ENCODE results near the gene INTS11. TPM values are rescaled to one million over a fixed set of nuclear protein-coding genes. Genes with fewer than 3 reads are reported as not detected.
A peak's percentile ranks its signal among the peaks of the same experiment; 100 is the strongest.

INTS11 gene
- 113 and 116 TPM in 2 replicates for total RNA-seq (2021; fragmentation: NEBNext Ultra II Directional; extraction: Animal tissue kit (Norgen Biotek cat#: 25700))
- 243 and 324 TPM in 2 replicates for polyA plus RNA-seq (2011; rRNA removed)
- 210 TPM for polyA plus RNA-seq (2011; cell fraction: cytosol; rRNA removed)
- polyA plus RNA-seq (2011; cell fraction: nucleus; rRNA removed), result 662 TPM
- 121 to 180 TPM (median 164 TPM) in 4 replicates for polyA plus RNA-seq (2012, experiment 1 of 2)
- 131 TPM for polyA plus RNA-seq (2012, experiment 2 of 2)
- polyA plus RNA-seq (2013, experiment 1 of 2), result 99.2 TPM
- polyA plus RNA-seq (2013, experiment 2 of 2), result 89.5 TPM
- 115 and 144 TPM in 2 replicates for polyA minus RNA-seq (2011; rRNA and poly(A)+ RNA removed)
- polyA minus RNA-seq (2011; cell fraction: cytosol; rRNA and poly(A)+ RNA removed), result 86.7 TPM
- 144 TPM for polyA minus RNA-seq (2011; cell fraction: nucleus; rRNA and poly(A)+ RNA removed)
- long read RNA-seq, experiment 1, transcript INTS11-208 (17 exons, 2,148 nt), result major isoform, 7 of 94 reads
- long read RNA-seq, experiment 1, partial matches to known transcripts, result 62 of 94 reads
- long read RNA-seq, experiment 1, other reads (novel, unspliced or antisense), result 20 of 94 reads
- long read RNA-seq, experiment 2, transcript INTS11-208 (17 exons, 2,148 nt), result major isoform, 37 of 73 reads
- long read RNA-seq, experiment 2, transcript INTS11-205 (4 exons, 1,104 nt), result minor isoform, 5 of 73 reads
- long read RNA-seq, experiment 2, partial matches to known transcripts, result 6 of 73 reads
- long read RNA-seq, experiment 2, other reads (novel, unspliced or antisense), result 16 of 73 reads

DNA sequence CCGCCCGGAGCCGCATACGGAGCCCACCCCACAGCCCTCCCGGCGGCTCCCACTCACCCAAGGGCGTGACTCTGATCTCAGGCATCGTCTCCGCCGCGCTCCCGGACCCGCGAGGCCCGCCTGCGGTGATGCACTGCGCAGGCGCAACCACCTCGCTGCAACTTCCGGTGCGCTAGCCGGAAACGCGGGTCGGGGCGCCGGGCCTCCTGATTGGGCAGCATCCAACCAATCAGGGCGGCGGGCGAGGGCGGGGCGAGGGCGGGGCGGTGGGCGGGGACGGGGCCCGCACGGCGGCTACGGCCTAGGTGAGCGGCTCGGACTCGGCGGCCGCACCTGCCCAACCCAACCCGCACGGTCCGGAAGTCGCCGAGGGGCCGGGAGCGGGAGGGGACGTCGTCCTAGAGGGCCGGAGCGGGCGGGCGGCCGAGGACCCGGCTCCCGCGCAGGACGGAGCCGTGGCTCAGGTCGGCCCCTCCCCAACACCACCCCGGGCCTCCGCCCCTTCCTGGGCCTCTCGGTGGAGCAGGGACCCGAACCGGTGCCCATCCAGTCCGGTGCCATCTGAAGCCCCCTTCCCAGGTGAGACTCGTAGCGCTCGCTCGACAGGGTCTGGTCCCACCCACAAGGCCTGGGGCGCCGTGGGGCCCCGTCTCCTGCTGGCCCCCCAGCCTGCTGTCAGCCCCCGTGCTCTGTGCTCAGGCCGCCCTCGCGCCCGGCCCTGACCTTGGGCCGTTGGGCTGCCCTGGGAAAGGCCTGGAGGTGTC is at the start of gene INTS11, which contains the start of gene CPTP:
INTS11 (minus strand) TSS at position 137 of the 764 bp plus-strand sequence; CDS start at position 85, 52 bp downstream.
CPTP (plus strand) TSS at position 279 of the 764 bp plus-strand sequence. CDS start 2,109 bp downstream, outside the sequence.
- peaks cover 0 to 3% of the 10 kb centered on the region in 2 experiments; a peak in 1 of 4 replicates for H3K9me3 ChIP-seq (ENCODE audit: insufficient read depth in 2 of 2, low read depth in 1 of 2, low read length in 1 of 2)
- H2AFZ ChIP-seq (ENCODE audit: low read length), result no peak within 1 kb of the TSS
- peak within 1 kb of the TSS; percentile 85 for H4K91ac ChIP-seq (replicated peaks; ENCODE audit: insufficient read length, low read length)
- ChIA-PET CTCF (ENCODE audit: partially characterized antibody) (no interaction called here), POLR2A (ENCODE audit: partially characterized antibody) (interaction anchor here (0.8 to 3.4 kb wide), 11 partner anchors 9 to 291 kb away, joined by 3 to 27 read pairs (median 4); partner anchors contain the start of gene MIB2)
- H4K8ac ChIP-seq (ENCODE audit: extremely low read depth, insufficient read depth, low read length), result peak within 1 kb of the TSS; percentile 95
- FAIRE-seq, result no peak
- peaks cover 7% of the 10 kb centered on the region; the same call in 1 of the 2 replicates for H3K23me2 ChIP-seq (ENCODE audit: low read depth, low read length)
- peak within 1 kb of the TSS; percentile 55; the same call in 1 of the 2 replicates for H3K27ac ChIP-seq (ENCODE audit: low read depth, low read length)
- peak within 1 kb of the TSS; percentile 60 to 100 (median 83) for H3K4me3 ChIP-seq (ENCODE audit: extremely low read depth in 1 of 4, insufficient read depth in 2 of 4, low read depth in 3 of 4, low read length in 4 of 4)
- peak within 1 kb of the TSS; percentile 24; the same call in 1 of the 2 replicates for H2BK5ac ChIP-seq (ENCODE audit: low read depth, low read length)
- H3K18ac ChIP-seq (ENCODE audit: extremely low read depth, low read length), result no peak within 1 kb of the TSS; the same call in 1 of the 2 replicates
- 0 out of 2 replicates have a peak within 1 kb of the TSS, but pooled peaks have one; percentile 9 for H2BK12ac ChIP-seq (ENCODE audit: low read depth, low read length)
- peak within 1 kb of the TSS; percentile 69 to 97 for H3K4me2 ChIP-seq (ENCODE audit: insufficient read depth in 1 of 2, low read depth in 2 of 2, low read length in 2 of 2)
- H3K79me1 ChIP-seq (ENCODE audit: low read depth, low read length), result peaks cover 32% of the 10 kb centered on the region
- peaks cover 24 to 39% of the 10 kb centered on the region in 2 experiments for H4K20me1 ChIP-seq (replicated peaks in 1 of 2; ENCODE audit: control insufficient read depth in 1 of 2, insufficient read depth in 2 of 2, low read length in 2 of 2)
- peaks cover 0 to 13% (median 3%) of the 10 kb centered on the region in 4 experiments; a peak in 5 of 7 replicates for H3K4me1 ChIP-seq (replicated peaks in 1 of 4; ENCODE audit: control insufficient read depth in 3 of 4, insufficient read depth in 4 of 4, low read length in 3 of 4)
- no peak within 1 kb of the TSS for H2BK20ac ChIP-seq (ENCODE audit: low read length)
- peak within 1 kb of the TSS; percentile 64 for H3K56ac ChIP-seq (replicated peaks; ENCODE audit: insufficient read length, low read depth, low read length)
- peak in 1 of 2 experiments; percentile 94 for DNase-seq (ENCODE audit: low read depth in 1 of 2, low spot score in 2 of 2)
- H3K27me3 ChIP-seq (replicated peaks in 1 of 4; ENCODE audit: control insufficient read depth in 3 of 4, extremely low read depth in 1 of 4, insufficient read depth in 3 of 4, low read length in 3 of 4), result no peaks in the 10 kb centered on the region; a peak in 1 of 7 replicates
- H3K36me3 ChIP-seq (ENCODE audit: control insufficient read depth in 2 of 4, insufficient read depth in 4 of 4, low read length in 3 of 4), result peaks cover 0 to 9% (median 3%) of the 10 kb centered on the region in 4 experiments; a peak in 3 of 8 replicates
- 5% methylated on average over 34 of the region's 84 CpGs; no CpG with 5 or more reads in 1 of the 2 experiments for WGBS, 2 experiments (ENCODE audit: extremely low coverage in 1 of 2, insufficient coverage in 1 of 2, insufficient read length in 1 of 2, insufficient replicate concordance in 2 of 2, low coverage in 1 of 2, low lambda C conversion rate in 2 of 2, missing lambda C conversion rate in 1 of 2)
- peak within 1 kb of the TSS; percentile 68 to 93 (median 77); a peak in 6 of 7 replicates for H3K9ac ChIP-seq (replicated peaks in 1 of 4; ENCODE audit: extremely low read depth in 1 of 4, low read depth in 3 of 4, low read length in 3 of 4)
- peak within 1 kb of the TSS; percentile 26 for H4K5ac ChIP-seq (ENCODE audit: insufficient read length, low read depth, low read length)
- no peak within 1 kb of the TSS; the same call in 1 of the 2 replicates for H2AK5ac ChIP-seq (ENCODE audit: low read depth, low read length)
- peaks cover 12 to 48% of the 10 kb centered on the region in 2 experiments; a peak in 3 of 4 replicates for H3K79me2 ChIP-seq (ENCODE audit: control insufficient read depth in 1 of 2, insufficient read depth in 2 of 2, low read length in 2 of 2)
- H3K14ac ChIP-seq (ENCODE audit: insufficient read length), result no peak within 1 kb of the TSS
- H2BK15ac ChIP-seq (ENCODE audit: low read length), result no peak within 1 kb of the TSS
- no peak within 1 kb of the TSS for H2BK120ac ChIP-seq (replicated peaks; ENCODE audit: low read depth, low read length)
- peak within 1 kb of the TSS; percentile 69 for H3K4ac ChIP-seq (replicated peaks; ENCODE audit: insufficient read length, low read depth, low read length)
- no peak within 1 kb of the TSS for H3K23ac ChIP-seq (ENCODE audit: insufficient read length)
- no peak for TF ChIP-seq EGR1 (IDR thresholded peaks at IDR 0.05; ENCODE audit: borderline replicate concordance, low read depth, low read length)
- peak; percentile 64; the same call in 1 of the 2 replicates for TF ChIP-seq TAF1 (IDR thresholded peaks at IDR 0.05; ENCODE audit: low read depth, low read length)
- 0 out of 2 replicates have a peak, but pooled peaks have one; percentile 52 for TF ChIP-seq RBBP5 (IDR thresholded peaks at IDR 0.05; ENCODE audit: borderline replicate concordance, low read depth, low read length)
- TF ChIP-seq CHD2 (IDR thresholded peaks at IDR 0.05; ENCODE audit: low read length), result no peak
- TF ChIP-seq, protein P1, sequence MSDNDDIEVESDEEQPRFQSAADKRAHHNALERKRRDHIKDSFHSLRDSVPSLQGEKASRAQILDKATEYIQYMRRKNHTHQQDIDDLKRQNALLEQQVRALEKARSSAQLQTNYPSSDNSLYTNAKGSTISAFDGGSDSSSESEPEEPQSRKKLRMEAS (IDR thresholded peaks at IDR 0.05), result peak; percentile 44
- TF ChIP-seq RFX5 (IDR thresholded peaks at IDR 0.05; ENCODE audit: borderline replicate concordance, low read depth, low read length), result no peak
- no peak for TF ChIP-seq CEBPB (IDR thresholded peaks at IDR 0.05; ENCODE audit: low read depth, low read length)
- peak; percentile 85 for TF ChIP-seq NRF1 (IDR thresholded peaks at IDR 0.05; ENCODE audit: low read depth, low read length)

Data from H1 (cell line).